Fibroblast of pulmonary artery (primary cell): Measurements from ENCODE around the gene AVPR1B.

Experiments used
- DNase-seq: peaks from one replicate; pipeline ENCODE4 v3.0.0-alpha.2; 2010; ENCODE audit warnings: low read depth
- H3K4me3 ChIP-seq: replicated peaks from 2 replicates; pipeline ENCODE4 v1.5.1; 2011; ENCODE audit warnings: low read depth, mild to moderate bottlenecking, control low read depth, low read length, moderate library complexity
- CTCF ChIP-seq: IDR thresholded peaks from 2 replicates; pipeline ENCODE4 v1.5.1; 2011; ENCODE audit warnings: mild to moderate bottlenecking, control low read depth, low read length, inconsistent platforms; ENCODE audit errors: missing control alignments

AVPR1B gene

GRCh38 chr1:206106328-206107167, 10.6 kb downstream of the AVPR1B start:
- no peak overlapping the region for H3K4me3 ChIP-seq
- TF ChIP-seq CTCF = peak; percentile 90
- DNase-seq = peak; percentile 89

- DNase-seq = no peak
- TF ChIP-seq CTCF = no peak
- H3K4me3 ChIP-seq = no peak overlapping the region
Measured at GRCh38 chr1:206105464-206105995, 11.7 kb downstream of the AVPR1B start.

- no peak for DNase-seq
- TF ChIP-seq CTCF = no peak
- H3K4me3 ChIP-seq = no peak overlapping the region
Measured at GRCh38 chr1:206103979-206104378, 13.2 kb downstream of the AVPR1B start.

- no peak for TF ChIP-seq CTCF
- H3K4me3 ChIP-seq = no peak overlapping the region
- DNase-seq = peak; percentile 24
Measured at GRCh38 chr1:206102292-206102936, 14.8 kb downstream of the AVPR1B start.

GRCh38 chr1:206101351-206102045, 15.7 kb downstream of the AVPR1B start:
- DNase-seq = no peak
- no peak for TF ChIP-seq CTCF
- no peak overlapping the region for H3K4me3 ChIP-seq

GRCh38 chr1:206100226-206100815, 16.9 kb downstream of the AVPR1B start:
- DNase-seq = no peak
- H3K4me3 ChIP-seq = no peak overlapping the region
- no peak for TF ChIP-seq CTCF
